C4-2B (cell line): ENCODE results near the gene MAB21L3.

Source experiments
- CTCF ChIP-seq: fragments of 450-650 bp; conservative IDR thresholded peaks from 2 replicates; pipeline ENCODE4 v1.5.1; 2017; ENCODE audit warnings: mild to moderate bottlenecking
- ZFX ChIP-seq: fragments of 450-650 bp; IDR thresholded peaks from 2 replicates; pipeline ENCODE4 v1.6.1; 2017

GRCh38 chr1:116139592-116140134 is 28.5 kb downstream of the MAB21L3 start:
- no peak for TF ChIP-seq CTCF
- TF ChIP-seq ZFX: no peak
